ENCODE measurements around the gene OR5C1.

DNA sequence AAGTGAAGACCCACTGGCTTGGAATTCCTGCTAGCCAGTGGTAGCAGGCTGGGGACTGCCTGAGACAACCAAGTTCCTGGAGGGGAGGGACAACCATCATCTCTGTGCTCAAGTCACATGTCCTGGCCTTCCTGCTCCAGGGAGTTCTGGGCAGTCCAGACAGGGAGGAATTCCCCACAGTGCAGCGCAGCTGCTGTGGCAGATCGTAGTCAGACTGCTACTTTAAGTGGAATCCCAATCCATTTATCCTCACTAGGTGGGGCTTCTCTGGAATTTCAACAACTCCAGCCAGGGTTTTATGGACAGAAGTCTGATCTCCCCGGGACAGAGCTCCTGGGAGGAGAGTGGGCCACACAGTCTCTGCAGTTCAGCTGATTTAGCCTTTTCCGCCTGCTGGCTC, 20.9 kb upstream of the OR5C1 start:
- no peak for TF ChIP-seq TCF7L2 (IDR thresholded peaks at IDR 0.05; ENCODE audit: low read depth, low read length)
- TF ChIP-seq POLR2AphosphoS5 (IDR thresholded peaks at IDR 0.05; ENCODE audit: low read depth, low read length), result no peak
- no peak for TF ChIP-seq REST (IDR thresholded peaks at IDR 0.05; ENCODE audit: insufficient read depth in 1 of 2, low read depth in 2 of 2, low read length in 1 of 2)
